Activated CD4-positive, CD25-positive, alpha-beta regulatory T cell (primary cell): Measurements from ENCODE around the gene DDX39B.
"Not testable (repeated sequence)": the region's sequence is repeated elsewhere in the genome, so short reads cannot be mapped to it uniquely, and the experiment has no call there.

Experiments
- DNase-seq, 4 experiments: peaks; one replicate each; lab custom pipeline; 2025; lab: John Stamatoyannopoulos, UW

Gene DDX39B

DNA sequence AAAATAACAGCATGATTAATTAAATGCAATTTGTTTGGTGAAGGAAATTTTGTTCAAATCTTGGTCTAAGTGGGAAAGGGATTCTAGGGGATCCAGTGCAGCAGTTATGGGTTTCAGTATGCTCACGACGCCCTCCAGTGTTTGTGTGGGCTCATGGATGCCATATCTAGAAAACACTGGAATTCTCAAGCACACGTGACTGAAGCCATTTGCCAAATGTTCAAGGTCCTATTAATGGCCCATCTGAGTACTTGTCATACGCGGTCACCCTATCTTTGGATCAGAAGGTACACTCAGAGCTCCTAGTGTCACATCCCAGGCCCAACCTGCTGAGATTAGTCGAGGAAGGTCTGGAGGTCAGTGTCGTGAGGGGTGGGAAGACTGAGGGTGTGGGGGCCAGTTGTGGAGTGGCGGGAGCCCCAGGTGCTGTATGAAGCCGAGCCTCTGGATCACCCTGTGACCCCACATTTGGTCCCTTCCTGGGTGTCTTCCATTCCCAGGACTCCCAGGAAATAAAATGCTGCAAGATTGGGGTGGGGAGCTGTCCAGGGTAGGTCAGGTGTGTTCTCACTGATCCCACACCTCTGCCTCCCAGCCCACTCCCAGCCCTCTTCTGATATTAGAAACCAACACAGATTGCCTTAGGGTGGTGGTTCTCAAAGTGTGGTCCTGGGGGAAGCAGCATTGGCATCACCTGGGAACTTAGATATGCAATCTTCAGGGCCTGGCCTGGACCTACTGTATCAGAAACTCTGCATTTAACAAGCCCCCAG is 55.6 kb downstream of the DDX39B start:
- not testable (repeated sequence) for DNase-seq

DNA sequence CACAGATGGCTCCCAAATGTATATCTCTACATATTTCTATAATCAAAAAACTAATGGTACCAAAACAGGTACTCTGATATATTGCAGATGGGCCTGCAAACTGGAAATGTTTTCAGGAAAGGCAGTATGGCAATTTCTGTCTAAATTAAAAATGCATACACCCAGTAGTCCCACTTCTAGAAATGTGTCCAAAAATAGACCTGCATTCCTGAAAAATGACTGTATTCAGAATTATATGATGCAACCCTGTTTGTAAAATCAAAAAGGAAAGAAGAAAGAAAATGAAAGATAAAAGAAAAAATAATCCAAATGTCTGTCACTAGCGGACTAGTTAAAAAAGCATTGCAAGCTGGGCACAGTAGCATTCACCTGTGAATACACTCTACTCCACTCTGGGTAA is 56.7 kb downstream of the DDX39B start:
- DNase-seq: no peak

DNA sequence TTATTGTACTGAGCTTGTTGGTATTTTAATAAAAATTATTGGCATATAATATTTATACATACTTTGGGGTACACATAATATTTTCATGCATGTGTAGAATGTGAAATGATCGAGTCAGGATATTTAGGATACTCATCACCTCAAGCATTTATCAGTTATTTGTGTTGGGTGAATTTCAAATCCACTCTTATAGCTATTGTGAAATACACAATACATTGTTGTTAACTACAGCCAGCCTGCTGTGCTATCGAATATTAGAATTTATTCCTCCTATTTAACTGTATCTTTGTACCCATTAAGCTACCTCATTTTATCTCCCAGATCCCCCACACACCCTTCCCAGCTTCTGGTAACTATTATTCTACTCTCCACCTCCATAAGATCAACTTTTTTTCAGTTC is 58.4 kb downstream of the DDX39B start:
- DNase-seq: no peak

DNA sequence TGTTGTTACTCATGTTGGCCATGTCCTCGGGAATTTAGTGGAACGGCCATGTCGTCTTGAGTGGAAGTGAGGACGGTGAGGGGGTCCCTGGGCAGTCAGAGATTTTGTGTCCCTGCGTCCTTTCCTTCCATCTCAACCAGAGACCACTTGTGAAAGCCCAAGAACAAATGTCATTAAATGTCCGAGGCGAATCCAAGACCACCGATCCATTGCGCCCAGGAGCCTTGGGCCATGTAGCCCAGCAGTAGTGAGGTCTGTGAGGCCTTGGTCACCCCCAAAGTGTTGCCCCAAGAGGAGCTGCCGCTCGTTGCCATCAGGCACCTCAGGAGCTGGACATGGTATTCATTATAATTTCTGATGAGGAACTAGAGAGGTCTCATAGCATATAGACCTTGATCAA is 61.2 kb downstream of the DDX39B start:
- no peak for DNase-seq
